HEK293 (cell line): Measurements from ENCODE around the gene MYO5B.

Experiments used
- CTCF ChIA-PET: fragments of 350-600 bp; formaldehyde crosslinking; extraction: SDS; loops from one replicate; lab custom pipeline; 2021; ENCODE audit warnings: antibody characterized with exemption; lab: Yijun Ruan, JAX
- POLR2A ChIA-PET: fragments of 300-600 bp; formaldehyde crosslinking; extraction: SDS; loops from one replicate; lab custom pipeline; 2020; ENCODE audit warnings: antibody characterized with exemption, inconsistent platforms; lab: Yijun Ruan, JAX
- H3K27ac ChIP-seq: fragments of 200-500 bp; sonication (Bioruptor generic); 2 replicates; pipeline ENCODE4 v1.5.1; 2014; ENCODE audit warnings: low read depth, low read length, control low read depth, inconsistent platforms; ENCODE audit errors: extremely low read depth
- H3K36me3 ChIP-seq, 2 experiments: fragments of 200-500 bp in 1 of 2; sonication (Bioruptor generic) in 1 of 2; 1 replicate in 1 of 2; 2 replicates in 1 of 2; pipeline ENCODE4 v1.5.1; 2014 to 2017; ENCODE audit warnings: inconsistent platforms in 2 of 2, low read length in 2 of 2; ENCODE audit not compliant: control insufficient read depth in 2 of 2, insufficient read depth in 1 of 2
- H3K4me1 ChIP-seq: fragments of 200-500 bp; sonication (Bioruptor generic); 2 replicates; pipeline ENCODE4 v1.5.1; 2014; ENCODE audit warnings: mild to moderate bottlenecking, low read length, inconsistent platforms; ENCODE audit not compliant: control insufficient read depth, insufficient read depth
- H3K4me3 ChIP-seq: 2 replicates; pipeline ENCODE4 v1.5.1; 2011; ENCODE audit warnings: low read depth, mild to moderate bottlenecking, control low read depth, low read length, moderate library complexity
- H3K9me3 ChIP-seq: fragments of 200-500 bp; sonication (Bioruptor generic); 2 replicates; pipeline ENCODE4 v1.5.1; 2014; ENCODE audit warnings: low read depth, low read length, inconsistent platforms; ENCODE audit not compliant: control insufficient read depth, insufficient read depth
- BCL6B ChIP-seq: fragments of 450-650 bp; formaldehyde crosslinking; IDR thresholded peaks from 2 replicates; pipeline ENCODE4 v1.5.1; 2017; ENCODE audit warnings: missing biosample characterization, missing genetic modification characterization
- CTCF ChIP-seq: fragments of 450-650 bp; formaldehyde crosslinking; IDR thresholded peaks from 2 replicates; pipeline ENCODE4 v1.5.1; 2016; ENCODE audit warnings: missing biosample characterization, missing genetic modification characterization
- KLF17 ChIP-seq: fragments of 450-650 bp; formaldehyde crosslinking; IDR thresholded peaks from 2 replicates; pipeline ENCODE4 v1.5.1; 2016; ENCODE audit warnings: missing biosample characterization, missing genetic modification characterization
- KLF7 ChIP-seq: fragments of 450-650 bp; formaldehyde crosslinking; IDR thresholded peaks from 2 replicates; pipeline ENCODE4 v1.5.1; 2016; ENCODE audit warnings: missing biosample characterization, missing genetic modification characterization, borderline replicate concordance
- MEIS1 ChIP-seq: sonication (generic); formaldehyde crosslinking; IDR thresholded peaks from 2 replicates; pipeline ENCODE4 v1.8.1; 2022; ENCODE audit warnings: missing genetic modification reagents, mild to moderate bottlenecking, borderline replicate concordance
- SALL2 ChIP-seq: fragments of 450-650 bp; formaldehyde crosslinking; IDR thresholded peaks from 2 replicates; pipeline ENCODE4 v1.5.0; 2017; ENCODE audit warnings: missing biosample characterization, mild to moderate bottlenecking, missing genetic modification characterization, borderline replicate concordance
- ZBTB10 ChIP-seq: fragments of 450-650 bp; formaldehyde crosslinking; IDR thresholded peaks from 2 replicates; pipeline ENCODE4 v1.5.1; 2016; ENCODE audit warnings: missing biosample characterization, missing genetic modification characterization
- ZBTB11 ChIP-seq: fragments of 450-650 bp; formaldehyde crosslinking; conservative IDR thresholded peaks from 2 replicates; pipeline ENCODE4 v1.5.1; 2016; ENCODE audit warnings: low read depth, missing biosample characterization, missing genetic modification characterization
- ZBTB48 ChIP-seq: fragments of 450-650 bp; formaldehyde crosslinking; IDR thresholded peaks from 2 replicates; pipeline ENCODE4 v1.5.1; 2016; ENCODE audit warnings: missing biosample characterization, missing genetic modification characterization
- ZNF133 ChIP-seq: fragments of 450-650 bp; formaldehyde crosslinking; IDR thresholded peaks from 2 replicates; pipeline ENCODE4 v1.5.1; 2016; ENCODE audit warnings: missing biosample characterization, missing genetic modification characterization
- ZNF138 ChIP-seq: fragments of 450-650 bp; formaldehyde crosslinking; IDR thresholded peaks from 2 replicates; pipeline ENCODE4 v1.5.1; 2016; ENCODE audit warnings: missing biosample characterization, missing genetic modification characterization, borderline replicate concordance
- ZNF311 ChIP-seq: fragments of 450-650 bp; formaldehyde crosslinking; IDR thresholded peaks from 2 replicates; pipeline ENCODE4 v1.5.1; 2017; ENCODE audit warnings: missing biosample characterization, missing genetic modification characterization, borderline replicate concordance
- ZNF362 ChIP-seq: fragments of 450-650 bp; formaldehyde crosslinking; IDR thresholded peaks from 2 replicates; pipeline ENCODE4 v1.5.1; 2016; ENCODE audit warnings: missing biosample characterization, missing genetic modification characterization
- ZNF394 ChIP-seq: fragments of 450-650 bp; formaldehyde crosslinking; IDR thresholded peaks from 2 replicates; pipeline ENCODE4 v1.5.1; 2016; ENCODE audit warnings: missing biosample characterization, missing genetic modification characterization, mild to moderate bottlenecking, moderate library complexity, borderline replicate concordance
- ZNF48 ChIP-seq: fragments of 450-650 bp; formaldehyde crosslinking; IDR thresholded peaks from 2 replicates; pipeline ENCODE4 v1.5.1; 2016; ENCODE audit warnings: missing biosample characterization, missing genetic modification characterization
- ZNF529 ChIP-seq: fragments of 450-650 bp; formaldehyde crosslinking; IDR thresholded peaks from 2 replicates; pipeline ENCODE4 v1.5.1; 2017; ENCODE audit warnings: missing genetic modification characterization, missing biosample characterization; ENCODE audit not compliant: insufficient replicate concordance
- ZNF558 ChIP-seq: fragments of 450-650 bp; formaldehyde crosslinking; IDR thresholded peaks from 2 replicates; pipeline ENCODE4 v1.5.1; 2016; ENCODE audit warnings: missing biosample characterization, missing genetic modification characterization
- ZNF654 ChIP-seq: fragments of 450-650 bp; formaldehyde crosslinking; IDR thresholded peaks from 2 replicates; pipeline ENCODE4 v1.5.1; 2016; ENCODE audit warnings: low read depth, missing biosample characterization, missing genetic modification characterization
- ZNF692 ChIP-seq: fragments of 450-650 bp; formaldehyde crosslinking; IDR thresholded peaks from 2 replicates; pipeline ENCODE4 v1.5.1; 2016; ENCODE audit warnings: missing biosample characterization, missing genetic modification characterization
- ZNF843 ChIP-seq: fragments of 450-650 bp; formaldehyde crosslinking; IDR thresholded peaks from 2 replicates; pipeline ENCODE4 v1.5.1; 2016; ENCODE audit warnings: missing biosample characterization, missing genetic modification characterization
- ZXDB ChIP-seq: fragments of 450-650 bp; formaldehyde crosslinking; IDR thresholded peaks from 2 replicates; pipeline ENCODE4 v1.5.1; 2016; ENCODE audit warnings: missing biosample characterization, missing genetic modification characterization

MYO5B gene

GRCh38 chr18:50051288-50051687, 143.7 kb downstream of the MYO5B start (continued):
- TF ChIP-seq KLF17 (tag by site-specific recombination) (no peak), ZNF692 (tag by site-specific recombination) (0 out of 2 replicates have a peak, but pooled peaks have one; percentile 42), ZNF654 (tag by site-specific recombination) (peak; percentile 30; the same call in 1 of the 2 replicates), ZNF529 (tag by site-specific recombination) (no peak), ZNF558 (no peak), MEIS1 (CRISPR knock-in tag) (no peak), KLF7 (tag by site-specific recombination) (no peak), CTCF (tag by site-specific recombination) (0 out of 2 replicates have a peak, but pooled peaks have one; percentile 40)
- TF ChIP-seq, all 188 proteins: peak for 3

- ChIA-PET POLR2A (no interaction called here), CTCF (interaction anchor here (0.7 to 3.2 kb wide), 4 partner anchors 9 to 159 kb away, joined by 3 to 14 read pairs (median 5); no protein-coding TSS in a partner anchor)
- Histone ChIP-seq H3K4me3 (no peak overlapping the region), H3K9me3 (no peaks in the 10 kb centered on the region), H3K36me3 (no peaks in the 10 kb centered on the region), H3K4me1 (no peaks in the 10 kb centered on the region), H3K27ac (no peak overlapping the region)
- TF ChIP-seq ZNF138 (tag by site-specific recombination) = no peak
- no peak for TF ChIP-seq ZBTB10 (tag by site-specific recombination)
- no peak for TF ChIP-seq ZNF133 (tag by site-specific recombination)
- no peak for TF ChIP-seq ZBTB11
- TF ChIP-seq ZNF394 (tag by site-specific recombination) = no peak
- no peak for TF ChIP-seq ZXDB (tag by site-specific recombination)
- TF ChIP-seq ZNF692 (tag by site-specific recombination) = no peak
- no peak for TF ChIP-seq ZNF311
- TF ChIP-seq ZBTB48 (tag by site-specific recombination) = no peak
- TF ChIP-seq SALL2 (tag by site-specific recombination) = no peak
- TF ChIP-seq ZNF48 = no peak
- TF ChIP-seq ZNF362 (tag by site-specific recombination) = no peak
- no peak for TF ChIP-seq ZNF843 (tag by site-specific recombination)
- no peak for TF ChIP-seq BCL6B
These were observed 149.8 kb downstream of the MYO5B start for GRCh38 chr18:50045126-50045525.
